ENCODE results near the gene CDHR3.

GRCh38 chr7:106038916-106039315 is 75.9 kb downstream of the CDHR3 start:
- TF ChIP-seq TBP (IDR thresholded peaks at IDR 0.05; ENCODE audit: low read depth, low read length) = no peak
- TF ChIP-seq EZH2 (IDR thresholded peaks at IDR 0.05; ENCODE audit: low read depth, low read length, severe bottlenecking) = no peak
- TF ChIP-seq ATF3 (IDR thresholded peaks at IDR 0.05; ENCODE audit: insufficient read depth, low read depth, low read length) = no peak
- TF ChIP-seq USF2 (IDR thresholded peaks at IDR 0.05; ENCODE audit: low read length) = no peak
- no peak for TF ChIP-seq POLR2A (IDR thresholded peaks at IDR 0.05; ENCODE audit: control extremely low read depth in 1 of 2, low read depth in 2 of 2, low read length in 2 of 2)
- TF ChIP-seq ASH2L (IDR thresholded peaks at IDR 0.05; ENCODE audit: low read length) = no peak
- no peak for TF ChIP-seq YY1 (IDR thresholded peaks at IDR 0.05; ENCODE audit: low read depth, low read length)
- TF ChIP-seq TAF7 (optimal IDR thresholded peaks at IDR 0.05; ENCODE audit: borderline replicate concordance, low read depth, low read length) = no peak
